ENCODE results near the gene CALML3.

DNA sequence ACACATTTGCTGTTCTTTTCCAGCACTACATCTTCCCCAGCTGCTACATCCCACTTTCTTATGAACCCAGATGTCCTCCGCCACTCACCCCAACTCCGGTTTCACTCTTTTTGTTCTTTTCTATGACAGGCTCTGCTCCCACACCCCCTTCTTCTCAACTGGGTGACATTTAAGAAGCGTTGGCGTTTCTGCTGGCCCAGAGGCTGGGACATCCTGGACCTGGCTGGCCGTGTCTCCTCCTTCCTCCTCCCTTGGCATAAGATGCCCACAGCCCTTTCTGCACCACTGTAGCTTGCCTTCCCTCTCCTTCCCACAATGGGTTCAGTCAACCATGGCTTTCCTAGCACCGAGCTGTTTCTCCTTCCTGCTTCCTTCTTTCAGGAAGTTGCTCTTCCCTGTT is 16.0 kb upstream of the CALML3 start:
- TF ChIP-seq, protein P1, sequence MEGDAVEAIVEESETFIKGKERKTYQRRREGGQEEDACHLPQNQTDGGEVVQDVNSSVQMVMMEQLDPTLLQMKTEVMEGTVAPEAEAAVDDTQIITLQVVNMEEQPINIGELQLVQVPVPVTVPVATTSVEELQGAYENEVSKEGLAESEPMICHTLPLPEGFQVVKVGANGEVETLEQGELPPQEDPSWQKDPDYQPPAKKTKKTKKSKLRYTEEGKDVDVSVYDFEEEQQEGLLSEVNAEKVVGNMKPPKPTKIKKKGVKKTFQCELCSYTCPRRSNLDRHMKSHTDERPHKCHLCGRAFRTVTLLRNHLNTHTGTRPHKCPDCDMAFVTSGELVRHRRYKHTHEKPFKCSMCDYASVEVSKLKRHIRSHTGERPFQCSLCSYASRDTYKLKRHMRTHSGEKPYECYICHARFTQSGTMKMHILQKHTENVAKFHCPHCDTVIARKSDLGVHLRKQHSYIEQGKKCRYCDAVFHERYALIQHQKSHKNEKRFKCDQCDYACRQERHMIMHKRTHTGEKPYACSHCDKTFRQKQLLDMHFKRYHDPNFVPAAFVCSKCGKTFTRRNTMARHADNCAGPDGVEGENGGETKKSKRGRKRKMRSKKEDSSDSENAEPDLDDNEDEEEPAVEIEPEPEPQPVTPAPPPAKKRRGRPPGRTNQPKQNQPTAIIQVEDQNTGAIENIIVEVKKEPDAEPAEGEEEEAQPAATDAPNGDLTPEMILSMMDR (IDR thresholded peaks at IDR 0.05) = no peak
- no peak for TF ChIP-seq EZH2 (IDR thresholded peaks at IDR 0.05; ENCODE audit: borderline replicate concordance, insufficient read depth, low read depth, low read length, poor library complexity, severe bottlenecking)

Measured in B cell (primary cell).